ENCODE data around the gene CAPN5. TPM values are rescaled to one million over a fixed set of nuclear protein-coding genes. Genes with fewer than 3 reads are reported as not detected.

The CAPN5 gene
- total and polyA plus RNA-seq, 2 of the 13 experiments (the other 11 are each of a cell fraction or from before 2014, with no cell fraction given) = 0.27 to 1.2 TPM

DNA sequence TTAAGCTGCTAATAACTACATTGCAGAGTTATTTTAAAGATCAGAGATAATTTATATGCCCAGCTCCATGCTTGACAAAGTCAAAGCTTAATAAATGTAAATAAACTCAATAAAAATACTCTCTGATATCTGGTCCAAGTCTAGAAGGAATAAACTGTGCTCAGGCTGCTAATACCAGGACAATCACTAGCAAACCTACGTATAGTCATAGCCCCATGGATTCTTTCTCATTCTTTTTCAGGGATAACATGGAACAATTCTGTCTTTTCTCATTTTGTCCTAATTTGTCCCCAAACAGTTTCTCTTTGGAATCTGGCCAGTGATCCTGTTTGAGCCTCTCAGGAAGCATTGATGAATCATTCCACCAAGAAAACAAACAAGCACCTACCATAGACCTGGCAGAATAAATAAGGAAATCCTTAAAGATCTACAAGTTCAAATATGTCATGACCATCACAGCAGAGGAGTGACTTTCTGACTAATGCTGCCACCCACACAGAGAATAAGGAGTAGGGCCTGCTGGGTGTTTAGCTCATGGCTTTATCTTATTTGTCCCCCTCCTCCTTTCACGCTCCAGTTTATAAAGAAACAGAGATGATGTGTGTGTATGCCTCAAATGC lies 46.7 kb upstream of the CAPN5 start:
- BruUV-seq (replicated peaks) = no TSS peak
- in situ Hi-C loops (cut with HindIII; ENCODE audit: extremely low pct_ligation_motif_present, low pct_unique_long_range_greater_than_20kb) (no loop called here), intact Hi-C loops (cut with micrococcal nuclease; ENCODE audit: unreplicated experiment) (no loop called here)
- Histone ChIP-seq H3K36me3 (replicated peaks in 1 of 2; ENCODE audit: control insufficient read depth in 1 of 2, insufficient read depth in 2 of 2, low read length in 2 of 2) (no peaks in the 10 kb centered on the region), H3K4me2 (ENCODE audit: low read depth, low read length) (no peak overlapping the region), H3K9me3 (ENCODE audit: low read length) (no peaks in the 10 kb centered on the region), H3K4me1 (ENCODE audit: insufficient read depth, low read length) (peaks cover 20% of the 10 kb centered on the region), H3K4me3 (replicated peaks in 1 of 3; ENCODE audit: insufficient read depth in 1 of 3, low read depth in 2 of 3, low read length in 3 of 3) (no peak overlapping the region), H4K20me1 (ENCODE audit: insufficient read depth, low read length) (no peaks in the 10 kb centered on the region), H3K27me3 (ENCODE audit: control insufficient read depth in 1 of 2, insufficient read depth in 2 of 2, low read length in 2 of 2) (no peaks in the 10 kb centered on the region), H3K27ac (ENCODE audit: extremely low read length, insufficient read depth, low read length) (no peak overlapping the region), H3K79me2 (ENCODE audit: insufficient read depth, low read length) (no peaks in the 10 kb centered on the region), H3K9ac (ENCODE audit: insufficient read depth, low read depth, low read length) (no peak overlapping the region), H2AFZ (ENCODE audit: low read length) (no peak overlapping the region)
- 85% methylated on average over 2 of the region's 2 CpGs for WGBS (ENCODE audit: low lambda C conversion rate)
- no peak for ATAC-seq
- DNase-seq (ENCODE audit: low spot score) = peak; percentile 38
- CTCF ChIA-PET (ENCODE audit: low intra/inter-chr PET ratio, low total read pairs) = no interaction called here
- FAIRE-seq = no peak
- POLR2A ChIA-PET = no interaction called here
- no peak for TF ChIP-seq ZNF224 (CRISPR knock-in tag; IDR thresholded peaks at IDR 0.05)
- no peak for TF ChIP-seq MYC (CRISPR knock-in tag; IDR thresholded peaks at IDR 0.05; ENCODE audit: borderline replicate concordance)
- no peak for TF ChIP-seq ZBTB3 (CRISPR knock-in tag; IDR thresholded peaks at IDR 0.05; ENCODE audit: borderline replicate concordance, low read depth)
- no peak for TF ChIP-seq NR2F2 (IDR thresholded peaks at IDR 0.05; ENCODE audit: borderline replicate concordance, low read depth)
- TF ChIP-seq SMARCC2 (IDR thresholded peaks at IDR 0.05) = no peak
- TF ChIP-seq GFI1 (CRISPR knock-in tag; IDR thresholded peaks at IDR 0.05; ENCODE audit: borderline replicate concordance) = no peak
- TF ChIP-seq PHF21A (CRISPR knock-in tag; IDR thresholded peaks at IDR 0.05) = no peak
- TF ChIP-seq ZNF619 (CRISPR knock-in tag; IDR thresholded peaks at IDR 0.05) = no peak
- no peak for TF ChIP-seq ATF4 (CRISPR knock-in tag; IDR thresholded peaks at IDR 0.05)
- TF ChIP-seq MIXL1 (CRISPR knock-in tag; IDR thresholded peaks at IDR 0.05) = no peak
- TF ChIP-seq, protein P1, sequence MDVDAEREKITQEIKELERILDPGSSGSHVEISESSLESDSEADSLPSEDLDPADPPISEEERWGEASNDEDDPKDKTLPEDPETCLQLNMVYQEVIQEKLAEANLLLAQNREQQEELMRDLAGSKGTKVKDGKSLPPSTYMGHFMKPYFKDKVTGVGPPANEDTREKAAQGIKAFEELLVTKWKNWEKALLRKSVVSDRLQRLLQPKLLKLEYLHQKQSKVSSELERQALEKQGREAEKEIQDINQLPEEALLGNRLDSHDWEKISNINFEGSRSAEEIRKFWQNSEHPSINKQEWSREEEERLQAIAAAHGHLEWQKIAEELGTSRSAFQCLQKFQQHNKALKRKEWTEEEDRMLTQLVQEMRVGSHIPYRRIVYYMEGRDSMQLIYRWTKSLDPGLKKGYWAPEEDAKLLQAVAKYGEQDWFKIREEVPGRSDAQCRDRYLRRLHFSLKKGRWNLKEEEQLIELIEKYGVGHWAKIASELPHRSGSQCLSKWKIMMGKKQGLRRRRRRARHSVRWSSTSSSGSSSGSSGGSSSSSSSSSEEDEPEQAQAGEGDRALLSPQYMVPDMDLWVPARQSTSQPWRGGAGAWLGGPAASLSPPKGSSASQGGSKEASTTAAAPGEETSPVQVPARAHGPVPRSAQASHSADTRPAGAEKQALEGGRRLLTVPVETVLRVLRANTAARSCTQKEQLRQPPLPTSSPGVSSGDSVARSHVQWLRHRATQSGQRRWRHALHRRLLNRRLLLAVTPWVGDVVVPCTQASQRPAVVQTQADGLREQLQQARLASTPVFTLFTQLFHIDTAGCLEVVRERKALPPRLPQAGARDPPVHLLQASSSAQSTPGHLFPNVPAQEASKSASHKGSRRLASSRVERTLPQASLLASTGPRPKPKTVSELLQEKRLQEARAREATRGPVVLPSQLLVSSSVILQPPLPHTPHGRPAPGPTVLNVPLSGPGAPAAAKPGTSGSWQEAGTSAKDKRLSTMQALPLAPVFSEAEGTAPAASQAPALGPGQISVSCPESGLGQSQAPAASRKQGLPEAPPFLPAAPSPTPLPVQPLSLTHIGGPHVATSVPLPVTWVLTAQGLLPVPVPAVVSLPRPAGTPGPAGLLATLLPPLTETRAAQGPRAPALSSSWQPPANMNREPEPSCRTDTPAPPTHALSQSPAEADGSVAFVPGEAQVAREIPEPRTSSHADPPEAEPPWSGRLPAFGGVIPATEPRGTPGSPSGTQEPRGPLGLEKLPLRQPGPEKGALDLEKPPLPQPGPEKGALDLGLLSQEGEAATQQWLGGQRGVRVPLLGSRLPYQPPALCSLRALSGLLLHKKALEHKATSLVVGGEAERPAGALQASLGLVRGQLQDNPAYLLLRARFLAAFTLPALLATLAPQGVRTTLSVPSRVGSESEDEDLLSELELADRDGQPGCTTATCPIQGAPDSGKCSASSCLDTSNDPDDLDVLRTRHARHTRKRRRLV (CRISPR knock-in tag; IDR thresholded peaks at IDR 0.05) = no peak
- no peak for TF ChIP-seq DNMT3B (CRISPR knock-in tag; conservative IDR thresholded peaks at IDR 0.05)
- no peak for TF ChIP-seq TBX2 (CRISPR knock-in tag; IDR thresholded peaks at IDR 0.05; ENCODE audit: borderline replicate concordance)
- no peak for TF ChIP-seq SMAD3 (CRISPR knock-in tag; IDR thresholded peaks at IDR 0.05)
- TF ChIP-seq ZEB1 (IDR thresholded peaks at IDR 0.05; ENCODE audit: insufficient replicate concordance, low read depth) = no peak
- no peak for TF ChIP-seq SKI (IDR thresholded peaks at IDR 0.05; ENCODE audit: partially characterized antibody)
- no peak for TF ChIP-seq SYNCRIP (IDR thresholded peaks at IDR 0.05; ENCODE audit: insufficient read depth, low read depth, low read length)
- 0 out of 2 replicates have a peak, but pooled peaks have one; percentile 17 for TF ChIP-seq SAP130 (CRISPR knock-in tag; IDR thresholded peaks at IDR 0.05; ENCODE audit: low read depth)
- TF ChIP-seq ETV5 (CRISPR knock-in tag; IDR thresholded peaks at IDR 0.05; ENCODE audit: borderline replicate concordance) = peak; percentile 46; the same call in 1 of the 2 replicates
- TF ChIP-seq ZFP41 (CRISPR knock-in tag; IDR thresholded peaks at IDR 0.05; ENCODE audit: borderline replicate concordance) = no peak
- TF ChIP-seq ELF3 (CRISPR knock-in tag; IDR thresholded peaks at IDR 0.05) = peak; percentile 53; the same call in 1 of the 2 replicates
- TF ChIP-seq GPN1 (CRISPR knock-in tag; IDR thresholded peaks at IDR 0.05; ENCODE audit: borderline replicate concordance) = no peak

All from HepG2 (cell line).